ENCODE results near the gene PTPRO. TPM values are rescaled to one million over a fixed set of nuclear protein-coding genes. Genes with fewer than 3 reads are reported as not detected.
A peak's percentile ranks its signal among the peaks of the same experiment; 100 is the strongest.
"Not testable (repeated sequence)": the region's sequence is repeated elsewhere in the genome, so short reads cannot be mapped to it uniquely, and the experiment has no call there.

Gene PTPRO
- polyA plus RNA-seq, 2 donors = 0.13 to 0.14 TPM

DNA sequence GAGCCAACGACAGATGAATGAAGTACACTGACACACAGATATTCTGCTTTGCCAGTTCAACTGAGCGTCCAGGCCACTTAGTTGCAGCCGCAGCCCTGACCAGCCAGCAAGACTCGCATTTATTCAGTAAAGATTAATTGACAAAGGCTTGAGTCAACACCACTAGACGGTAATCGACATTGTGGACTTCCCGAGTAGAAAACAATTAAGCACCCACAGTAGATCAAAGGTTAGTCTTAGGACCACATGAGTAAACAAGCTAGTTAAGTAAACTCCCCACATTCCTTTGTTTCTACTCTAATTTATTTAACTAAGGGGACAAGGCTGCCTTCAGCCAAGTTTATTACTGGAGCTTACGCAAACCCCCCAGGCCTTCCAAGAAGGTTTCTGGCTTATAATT is 294.2 kb downstream of the PTPRO start:
- not testable (repeated sequence) for H3K36me3 ChIP-seq (ENCODE audit: control insufficient read depth in 2 of 2, insufficient read depth in 2 of 2, low read length in 1 of 2); H3K27ac ChIP-seq (ENCODE audit: low read depth in 2 of 2, low read length in 1 of 2); H3K27me3 ChIP-seq (ENCODE audit: control insufficient read depth in 1 of 2, insufficient read depth in 2 of 2, low read length in 2 of 2); H3K9me3 ChIP-seq (ENCODE audit: control insufficient read depth in 2 of 2, insufficient read depth in 1 of 2, low read depth in 1 of 2, low read length in 1 of 2); H3K4me3 ChIP-seq (ENCODE audit: low read depth in 1 of 2, low read length in 2 of 2); H3K4me1 ChIP-seq (ENCODE audit: control insufficient read depth in 2 of 2, insufficient read depth in 2 of 2, low read length in 1 of 2)
- 89 to 91% methylated on average over 8 of the region's 8 CpGs for WGBS, 2 donors

DNA sequence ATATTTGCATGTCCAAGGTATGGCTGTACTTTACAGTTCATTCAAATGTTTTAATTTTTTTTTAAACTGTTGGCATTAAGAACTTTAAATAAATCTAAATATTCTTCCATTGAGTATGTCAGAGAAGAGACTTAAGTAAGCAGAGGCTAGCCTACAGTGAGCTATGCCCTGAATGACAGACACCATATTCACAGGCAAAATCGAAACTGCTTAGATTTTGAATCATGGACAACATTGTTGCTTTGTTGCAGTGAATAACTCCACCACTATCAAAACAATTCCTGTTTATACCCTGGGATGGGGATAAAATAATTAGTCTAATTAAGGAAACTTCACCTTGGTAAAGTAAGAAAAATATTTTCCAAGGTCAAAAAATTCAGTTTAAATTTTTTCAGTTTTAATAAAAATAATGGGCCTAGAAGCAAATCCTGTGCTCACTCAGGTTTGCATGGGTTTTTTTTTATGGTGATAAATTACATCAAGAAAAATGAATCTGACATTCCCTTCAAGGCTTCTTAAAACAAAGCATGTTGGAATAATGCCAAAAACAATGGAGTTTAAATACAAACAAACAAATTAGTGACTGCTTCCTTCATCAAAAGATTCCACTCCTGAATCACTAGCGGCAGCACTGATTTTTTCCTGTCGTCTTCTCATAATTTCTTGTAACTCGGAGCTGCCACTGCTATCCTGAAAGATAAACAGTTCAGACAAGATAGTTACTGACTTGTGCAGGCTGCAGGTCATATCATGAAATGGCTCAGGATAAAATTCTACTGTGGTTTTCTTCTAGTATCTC is 298.6 kb downstream of the PTPRO start:
- Histone ChIP-seq H3K4me3 (ENCODE audit: low read depth in 1 of 2, low read length in 2 of 2) (no peak overlapping the region), H3K9me3 (ENCODE audit: control insufficient read depth in 2 of 2, insufficient read depth in 1 of 2, low read depth in 1 of 2, low read length in 1 of 2) (no peaks in the 10 kb centered on the region), H3K27ac (ENCODE audit: low read depth in 2 of 2, low read length in 1 of 2) (no peak overlapping the region), H3K4me1 (ENCODE audit: control insufficient read depth in 2 of 2, insufficient read depth in 2 of 2, low read length in 1 of 2) (no peaks in the 10 kb centered on the region), H3K36me3 (ENCODE audit: control insufficient read depth in 2 of 2, insufficient read depth in 2 of 2, low read length in 1 of 2) (no peaks in the 10 kb centered on the region), H3K27me3 (ENCODE audit: control insufficient read depth in 1 of 2, insufficient read depth in 2 of 2, low read length in 2 of 2) (no peaks in the 10 kb centered on the region)
- 62 to 64% methylated on average over 4 of the region's 4 CpGs for WGBS, 2 donors

- H3K36me3 ChIP-seq (ENCODE audit: control insufficient read depth in 2 of 2, insufficient read depth in 2 of 2, low read length in 1 of 2) = no peaks in the 10 kb centered on the region
- 96 to 99% methylated on average over 2 of the region's 2 CpGs for WGBS, 2 donors
- no peak overlapping the region for H3K27ac ChIP-seq (ENCODE audit: low read depth in 2 of 2, low read length in 1 of 2)
- no peak overlapping the region for H3K4me3 ChIP-seq (ENCODE audit: low read depth in 1 of 2, low read length in 2 of 2)
- H3K9me3 ChIP-seq (ENCODE audit: control insufficient read depth in 2 of 2, insufficient read depth in 1 of 2, low read depth in 1 of 2, low read length in 1 of 2) = no peaks in the 10 kb centered on the region
- no peaks in the 10 kb centered on the region for H3K27me3 ChIP-seq (ENCODE audit: control insufficient read depth in 1 of 2, insufficient read depth in 2 of 2, low read length in 2 of 2)
- no peaks in the 10 kb centered on the region for H3K4me1 ChIP-seq (ENCODE audit: control insufficient read depth in 2 of 2, insufficient read depth in 2 of 2, low read length in 1 of 2)
These were observed 302.8 kb downstream of the PTPRO start for GRCh38 chr12:15625075-15625474.

DNA sequence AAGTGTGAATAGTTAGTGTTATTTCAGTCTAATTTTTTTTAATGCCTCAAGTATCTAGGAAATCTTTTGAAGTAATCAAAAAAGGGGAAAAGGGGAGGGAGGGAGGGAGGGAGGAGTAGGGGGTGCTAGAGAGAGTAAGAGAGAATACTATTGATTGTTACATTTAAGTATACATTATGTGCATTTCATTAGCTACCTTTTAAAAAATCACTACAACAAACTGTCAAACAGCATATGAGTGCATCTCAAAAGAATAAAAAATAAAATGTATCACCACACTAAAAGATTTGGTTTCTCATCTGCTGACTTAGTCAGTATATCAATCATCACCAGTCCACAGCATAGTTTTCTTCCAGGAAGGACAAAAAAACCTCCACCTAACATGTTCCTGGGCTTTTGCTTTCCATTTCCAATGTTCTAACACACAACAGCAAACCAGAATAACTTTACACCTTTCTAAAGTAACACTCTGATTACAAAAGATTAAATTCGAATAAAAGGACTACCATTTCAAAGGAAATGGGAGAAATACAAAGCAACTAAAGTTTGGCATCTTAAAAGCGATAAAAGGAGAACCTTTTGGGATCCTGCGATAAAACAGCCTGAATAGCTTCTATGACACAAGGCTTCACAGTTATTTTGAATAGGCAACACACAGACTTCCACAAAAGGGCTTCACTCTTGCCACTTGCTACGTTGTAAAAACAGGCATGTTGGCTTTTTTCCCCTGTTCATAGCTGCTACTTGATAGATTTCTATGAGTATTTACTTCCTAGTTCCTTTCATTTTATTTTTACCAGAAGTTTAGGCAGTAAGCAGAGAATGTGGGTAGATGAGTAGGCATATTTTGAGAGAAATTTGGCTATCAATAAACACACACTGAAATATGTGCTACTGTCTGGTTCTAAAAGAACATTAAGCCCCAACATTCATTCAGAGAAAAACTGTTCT is 306.0 kb downstream of the PTPRO start:
- Histone ChIP-seq H3K36me3 (ENCODE audit: control insufficient read depth in 2 of 2, insufficient read depth in 2 of 2, low read length in 1 of 2) (no peaks in the 10 kb centered on the region), H3K27me3 (ENCODE audit: control insufficient read depth in 1 of 2, insufficient read depth in 2 of 2, low read length in 2 of 2) (no peaks in the 10 kb centered on the region), H3K27ac (ENCODE audit: low read depth in 2 of 2, low read length in 1 of 2) (peak overlapping the region in 1 of 2 donors; percentile 40), H3K4me1 (ENCODE audit: control insufficient read depth in 2 of 2, insufficient read depth in 2 of 2, low read length in 1 of 2) (no peaks in the 10 kb centered on the region), H3K9me3 (ENCODE audit: control insufficient read depth in 2 of 2, insufficient read depth in 1 of 2, low read depth in 1 of 2, low read length in 1 of 2) (no peaks in the 10 kb centered on the region), H3K4me3 (ENCODE audit: low read depth in 1 of 2, low read length in 2 of 2) (no peak overlapping the region)
- WGBS, 2 donors = 56 to 59% methylated on average over 4 of the region's 4 CpGs

DNA sequence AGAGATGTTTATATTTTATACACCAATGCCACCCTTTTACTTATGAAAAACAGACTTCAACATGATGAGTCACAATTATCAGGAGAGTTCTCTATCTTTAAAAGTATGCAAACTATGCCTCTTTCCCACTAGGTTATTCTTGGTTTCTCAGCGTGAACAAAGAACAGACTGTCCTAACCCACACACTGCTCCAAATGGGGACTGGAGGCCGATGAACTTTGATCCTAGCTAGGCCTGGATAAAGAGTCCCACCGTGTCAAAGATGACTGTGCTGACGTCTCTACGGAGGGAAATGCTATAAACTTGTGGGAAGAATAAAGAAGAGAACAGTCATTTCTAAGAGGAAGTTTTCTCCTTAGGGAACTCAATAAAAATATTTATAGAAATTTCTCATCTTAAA is 306.8 kb downstream of the PTPRO start:
- 35 to 49% methylated on average over 5 of the region's 5 CpGs for WGBS, 2 donors
- no peaks in the 10 kb centered on the region for H3K4me1 ChIP-seq (ENCODE audit: control insufficient read depth in 2 of 2, insufficient read depth in 2 of 2, low read length in 1 of 2)
- H3K27ac ChIP-seq (ENCODE audit: low read depth in 2 of 2, low read length in 1 of 2) = no peak overlapping the region
- H3K9me3 ChIP-seq (ENCODE audit: control insufficient read depth in 2 of 2, insufficient read depth in 1 of 2, low read depth in 1 of 2, low read length in 1 of 2) = no peaks in the 10 kb centered on the region
- no peaks in the 10 kb centered on the region for H3K27me3 ChIP-seq (ENCODE audit: control insufficient read depth in 1 of 2, insufficient read depth in 2 of 2, low read length in 2 of 2)
- H3K36me3 ChIP-seq (ENCODE audit: control insufficient read depth in 2 of 2, insufficient read depth in 2 of 2, low read length in 1 of 2) = no peaks in the 10 kb centered on the region
- H3K4me3 ChIP-seq (ENCODE audit: low read depth in 1 of 2, low read length in 2 of 2) = no peak overlapping the region

- Histone ChIP-seq H3K36me3 (ENCODE audit: control insufficient read depth in 2 of 2, insufficient read depth in 2 of 2, low read length in 1 of 2) (no peaks in the 10 kb centered on the region), H3K27me3 (ENCODE audit: control insufficient read depth in 1 of 2, insufficient read depth in 2 of 2, low read length in 2 of 2) (no peaks in the 10 kb centered on the region), H3K27ac (ENCODE audit: low read depth in 2 of 2, low read length in 1 of 2) (no peak overlapping the region), H3K9me3 (ENCODE audit: control insufficient read depth in 2 of 2, insufficient read depth in 1 of 2, low read depth in 1 of 2, low read length in 1 of 2) (no peaks in the 10 kb centered on the region), H3K4me1 (ENCODE audit: control insufficient read depth in 2 of 2, insufficient read depth in 2 of 2, low read length in 1 of 2) (no peaks in the 10 kb centered on the region), H3K4me3 (ENCODE audit: low read depth in 1 of 2, low read length in 2 of 2) (no peak overlapping the region)
- WGBS, 2 donors = 57 to 67% methylated on average over 3 of the region's 3 CpGs
These were observed 307.5 kb downstream of the PTPRO start for GRCh38 chr12:15629761-15630160.

GRCh38 chr12:15631007-15631715 is 308.9 kb downstream of the PTPRO start:
- Histone ChIP-seq H3K4me1 (ENCODE audit: control insufficient read depth in 2 of 2, insufficient read depth in 2 of 2, low read length in 1 of 2) (no peaks in the 10 kb centered on the region), H3K4me3 (ENCODE audit: low read depth in 1 of 2, low read length in 2 of 2) (no peak overlapping the region), H3K36me3 (ENCODE audit: control insufficient read depth in 2 of 2, insufficient read depth in 2 of 2, low read length in 1 of 2) (no peaks in the 10 kb centered on the region), H3K9me3 (ENCODE audit: control insufficient read depth in 2 of 2, insufficient read depth in 1 of 2, low read depth in 1 of 2, low read length in 1 of 2) (no peaks in the 10 kb centered on the region), H3K27ac (ENCODE audit: low read depth in 2 of 2, low read length in 1 of 2) (no peak overlapping the region), H3K27me3 (ENCODE audit: control insufficient read depth in 1 of 2, insufficient read depth in 2 of 2, low read length in 2 of 2) (no peaks in the 10 kb centered on the region)
- 75 to 80% methylated on average over 6 of the region's 6 CpGs for WGBS, 2 donors

DNA sequence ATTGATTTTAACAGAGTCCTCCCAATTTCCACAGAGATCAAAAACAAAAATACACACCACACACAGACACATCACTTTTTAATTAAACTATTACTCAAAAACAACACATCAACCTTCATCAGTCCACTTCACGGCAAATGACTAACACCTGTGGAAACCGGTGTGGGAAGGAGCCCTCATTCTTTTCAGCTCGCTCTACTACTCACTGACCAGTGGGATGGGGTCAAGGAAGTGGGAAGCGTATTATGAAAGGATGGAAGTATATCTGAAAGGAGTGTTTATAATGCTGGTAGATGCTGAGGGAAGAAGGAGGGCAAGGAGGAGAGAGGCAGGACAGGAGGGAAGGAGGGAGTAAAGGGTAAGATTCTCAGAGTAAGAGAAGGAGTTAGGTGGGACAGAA is 310.4 kb downstream of the PTPRO start:
- Histone ChIP-seq H3K9me3 (ENCODE audit: control insufficient read depth in 2 of 2, insufficient read depth in 1 of 2, low read depth in 1 of 2, low read length in 1 of 2) (no peaks in the 10 kb centered on the region), H3K27ac (ENCODE audit: low read depth in 2 of 2, low read length in 1 of 2) (no peak overlapping the region), H3K4me3 (ENCODE audit: low read depth in 1 of 2, low read length in 2 of 2) (no peak overlapping the region), H3K4me1 (ENCODE audit: control insufficient read depth in 2 of 2, insufficient read depth in 2 of 2, low read length in 1 of 2) (no peaks in the 10 kb centered on the region), H3K27me3 (ENCODE audit: control insufficient read depth in 1 of 2, insufficient read depth in 2 of 2, low read length in 2 of 2) (no peaks in the 10 kb centered on the region), H3K36me3 (ENCODE audit: control insufficient read depth in 2 of 2, insufficient read depth in 2 of 2, low read length in 1 of 2) (no peaks in the 10 kb centered on the region)
- WGBS, 2 donors = 91 to 92% methylated on average over 4 of the region's 4 CpGs

DNA sequence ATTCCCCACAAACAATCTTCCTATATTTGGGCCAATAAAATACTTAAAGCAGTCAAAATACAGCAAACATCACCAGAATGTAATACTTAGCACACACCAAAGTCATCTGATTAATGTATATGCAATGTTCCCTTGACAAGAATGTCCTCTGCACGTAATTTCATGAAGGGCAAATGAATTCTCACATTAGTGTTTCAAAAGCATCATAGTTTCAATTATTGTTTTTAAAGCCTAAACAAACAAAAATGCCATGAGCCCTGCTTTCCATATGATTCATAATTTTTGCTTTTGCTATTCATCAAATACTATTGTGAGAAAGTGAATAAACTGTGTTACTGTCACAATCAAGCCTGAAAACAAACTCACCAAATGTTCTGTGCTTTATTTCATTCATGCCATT is 310.9 kb downstream of the PTPRO start:
- no peak overlapping the region for H3K4me3 ChIP-seq (ENCODE audit: low read depth in 1 of 2, low read length in 2 of 2)
- no peaks in the 10 kb centered on the region for H3K9me3 ChIP-seq (ENCODE audit: control insufficient read depth in 2 of 2, insufficient read depth in 1 of 2, low read depth in 1 of 2, low read length in 1 of 2)
- 58 to 82% methylated on average over 1 of the region's 1 CpG for WGBS, 2 donors
- H3K4me1 ChIP-seq (ENCODE audit: control insufficient read depth in 2 of 2, insufficient read depth in 2 of 2, low read length in 1 of 2) = no peaks in the 10 kb centered on the region
- no peaks in the 10 kb centered on the region for H3K27me3 ChIP-seq (ENCODE audit: control insufficient read depth in 1 of 2, insufficient read depth in 2 of 2, low read length in 2 of 2)
- H3K27ac ChIP-seq (ENCODE audit: low read depth in 2 of 2, low read length in 1 of 2) = no peak overlapping the region
- no peaks in the 10 kb centered on the region for H3K36me3 ChIP-seq (ENCODE audit: control insufficient read depth in 2 of 2, insufficient read depth in 2 of 2, low read length in 1 of 2)
